ENCODE measurements around the gene CACNA2D3.

CACNA2D3 gene

DNA sequence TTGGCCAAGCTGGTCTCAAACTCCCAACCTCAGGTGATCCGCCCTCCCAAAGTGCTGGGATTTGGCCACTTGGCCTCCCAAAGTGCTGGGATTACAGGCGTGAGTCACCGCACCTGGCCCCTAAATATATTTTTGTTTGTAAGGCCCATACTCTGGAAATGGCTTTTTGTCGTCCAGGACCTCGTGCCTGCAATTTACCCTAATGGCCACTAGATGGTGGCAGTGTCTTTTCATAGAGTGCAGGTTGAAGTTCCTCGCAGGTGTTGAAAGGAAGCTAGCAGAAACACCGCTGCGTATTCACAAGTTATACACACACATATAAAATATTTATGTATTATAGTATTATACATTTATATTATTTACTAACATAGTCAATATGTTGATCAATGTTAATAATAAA, 708.3 kb downstream of the CACNA2D3 start:
- DNase-seq: no peak

DNA sequence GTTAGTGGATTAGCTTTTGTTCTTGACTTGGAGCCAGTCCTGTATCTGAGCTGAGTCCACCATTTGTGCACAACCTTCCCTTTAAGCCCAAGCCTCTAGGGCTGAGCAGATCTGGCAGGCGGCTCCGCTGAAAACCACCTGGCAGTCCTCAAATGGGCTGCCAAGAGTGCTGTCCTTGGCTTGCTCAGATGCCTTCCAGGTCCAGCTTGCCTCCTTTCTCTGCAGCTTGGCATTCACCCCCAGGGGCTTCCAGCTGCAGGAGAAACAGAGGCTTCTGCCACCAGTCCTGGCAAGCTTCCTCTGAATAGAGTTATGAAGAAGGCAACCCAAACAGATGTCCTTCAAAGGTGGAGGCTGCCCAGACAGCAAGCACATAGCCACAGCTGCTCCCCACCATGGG, 708.8 kb downstream of the CACNA2D3 start:
- DNase-seq: no peak

DNA sequence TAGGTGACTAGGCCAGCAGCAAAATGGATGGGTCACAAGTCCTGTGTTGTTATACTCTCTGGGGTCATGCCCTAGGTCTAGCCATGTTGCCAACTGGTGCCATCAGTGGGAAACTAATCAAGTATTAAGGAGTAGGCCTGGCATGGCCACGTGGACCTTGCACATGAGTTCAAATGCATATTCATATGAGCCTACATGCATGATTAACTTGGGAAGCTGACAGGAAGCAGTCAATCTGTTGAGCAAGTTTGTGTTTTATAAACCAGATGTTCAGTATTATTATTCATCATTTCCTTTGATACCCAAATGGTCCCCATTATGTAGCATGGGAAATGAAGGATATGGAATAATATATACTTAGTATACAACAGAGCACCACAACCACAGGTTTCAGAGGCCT, 710.5 kb downstream of the CACNA2D3 start:
- no peak for DNase-seq

DNA sequence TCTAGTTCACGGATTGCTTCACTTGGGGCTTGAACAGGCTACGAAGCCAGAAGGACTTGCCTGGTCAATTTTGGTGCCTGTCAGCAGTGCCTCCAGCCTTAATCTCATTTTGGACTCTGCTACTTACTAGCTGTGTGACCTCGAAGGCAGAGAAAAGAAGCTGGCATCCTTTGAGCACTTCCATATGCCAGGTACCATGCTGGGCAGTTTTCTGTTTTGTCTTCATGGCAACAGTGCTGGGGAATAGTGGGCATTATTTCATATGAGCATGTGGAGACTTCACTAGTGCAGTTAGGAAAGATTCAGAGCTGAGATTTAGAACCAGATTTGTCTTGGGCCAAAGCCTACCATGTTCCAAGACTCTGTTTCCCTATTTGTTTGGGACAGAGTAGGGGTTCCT, 713.3 kb downstream of the CACNA2D3 start:
- DNase-seq: no peak

DNA sequence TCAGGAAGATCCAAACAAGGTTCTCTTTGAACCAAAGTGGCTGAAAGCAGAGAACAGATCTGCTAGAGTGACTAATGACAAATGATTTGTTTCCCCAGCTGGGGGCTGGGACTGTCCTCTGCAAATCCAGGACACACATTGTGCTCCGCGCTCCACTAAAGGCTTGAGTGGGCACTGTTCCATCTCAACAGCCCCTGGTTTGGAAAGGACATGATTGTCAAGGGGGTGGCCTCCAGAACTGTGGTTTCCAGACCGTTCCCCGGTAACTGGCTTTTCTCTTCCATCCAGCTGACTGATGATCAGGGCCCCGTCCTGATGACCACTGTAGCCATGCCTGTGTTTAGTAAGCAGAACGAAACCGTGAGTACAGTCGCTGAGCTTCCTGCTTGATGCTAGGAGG, 714.5 kb downstream of the CACNA2D3 start:
- no peak for DNase-seq

DNA sequence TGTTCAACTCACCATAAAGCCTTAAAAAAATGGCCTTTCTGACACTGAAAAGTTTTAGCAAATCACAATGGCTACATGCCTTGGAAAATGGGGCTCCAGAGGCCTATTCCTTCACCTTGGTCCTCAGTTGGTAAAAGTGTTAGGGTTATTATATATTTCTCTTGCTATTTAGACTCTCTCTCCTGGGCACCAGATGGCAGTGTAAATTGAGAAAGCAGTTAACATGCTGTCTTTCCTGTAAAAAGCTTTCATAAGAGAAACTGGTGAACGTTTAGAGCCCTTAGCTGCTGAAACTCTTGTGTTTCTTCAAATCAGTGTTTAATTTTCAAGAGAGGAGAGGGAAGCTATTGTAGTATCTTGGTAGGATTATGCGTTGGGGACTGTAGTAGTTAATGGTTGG, 715.6 kb downstream of the CACNA2D3 start:
- DNase-seq: no peak

DNA sequence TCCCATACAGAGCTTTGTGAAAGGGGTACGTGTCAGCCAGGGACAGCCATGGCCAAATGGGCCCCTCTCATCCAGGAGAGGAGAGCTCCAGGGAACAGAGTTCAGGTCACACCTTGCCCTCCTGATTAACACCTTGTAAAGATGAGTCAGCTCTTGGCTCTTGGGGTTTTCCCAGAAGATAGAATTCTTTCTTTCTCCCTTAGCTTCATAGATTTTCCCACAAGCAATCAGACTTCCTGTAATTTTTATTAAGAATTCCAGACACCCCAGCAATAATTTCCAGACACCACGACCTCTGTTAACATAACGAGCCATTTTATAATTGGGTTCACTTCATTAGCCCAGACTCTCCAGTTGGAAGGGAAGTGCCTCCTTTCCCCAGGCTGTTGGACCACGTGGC, 719.1 kb downstream of the CACNA2D3 start:
- no peak for DNase-seq

DNA sequence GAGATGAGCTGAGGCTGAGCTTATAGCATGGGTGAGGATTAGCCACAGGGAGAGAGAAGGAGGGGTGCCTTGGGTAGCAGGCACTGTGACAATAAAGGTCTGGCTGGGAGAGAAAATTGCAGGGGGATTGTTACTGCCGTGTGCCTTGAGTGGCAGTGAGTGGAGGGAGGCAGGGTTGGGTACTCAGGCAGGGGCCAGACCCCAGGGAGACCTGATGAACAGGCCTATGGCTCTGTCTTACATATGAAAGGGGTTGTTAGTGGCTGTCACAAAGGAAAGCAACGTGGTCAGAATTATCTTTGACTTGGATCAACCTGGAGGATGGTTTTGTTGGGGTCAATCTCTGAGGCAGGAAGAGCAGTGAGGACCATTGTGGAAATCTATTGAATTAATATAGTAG, 721.0 kb downstream of the CACNA2D3 start:
- no peak for DNase-seq

DNA sequence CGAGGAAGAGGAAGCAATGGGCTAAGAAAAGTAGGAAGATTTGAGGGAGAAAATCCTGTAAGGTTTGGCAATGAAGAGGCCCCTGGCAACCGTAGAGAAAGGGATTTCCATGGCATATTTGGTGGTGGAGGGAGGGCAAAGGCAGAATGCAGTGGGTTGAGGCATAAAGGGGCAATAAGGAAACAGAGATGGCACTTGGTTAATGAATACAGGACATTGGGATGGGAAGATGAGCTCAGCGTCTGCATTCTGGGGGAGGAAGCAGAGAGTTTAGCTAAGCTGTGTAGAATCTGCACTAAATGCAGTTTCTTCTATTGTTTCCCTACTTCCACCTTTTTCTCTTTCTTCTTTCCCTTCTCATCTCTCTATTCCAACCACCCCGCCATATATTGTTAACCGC, 721.9 kb downstream of the CACNA2D3 start:
- DNase-seq: no peak

DNA sequence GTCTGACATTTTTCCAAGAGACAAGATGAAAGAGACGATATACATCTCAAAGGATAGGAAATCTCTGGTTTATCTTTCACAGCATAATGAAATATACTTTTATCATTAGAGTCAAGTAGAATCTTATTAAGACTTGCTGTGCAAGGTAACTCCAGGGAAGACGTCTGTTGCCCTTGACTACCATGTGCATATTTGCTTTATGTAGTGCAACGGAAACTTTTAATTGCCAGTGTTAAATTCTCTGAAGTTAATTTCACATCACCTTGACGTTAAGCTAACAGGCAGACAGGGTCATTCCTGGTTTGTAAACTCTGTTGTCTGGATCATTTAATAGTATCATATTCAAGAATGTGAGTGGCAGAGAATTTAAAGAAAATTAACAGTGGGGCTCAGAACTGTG, 722.7 kb downstream of the CACNA2D3 start:
- no peak for DNase-seq

DNA sequence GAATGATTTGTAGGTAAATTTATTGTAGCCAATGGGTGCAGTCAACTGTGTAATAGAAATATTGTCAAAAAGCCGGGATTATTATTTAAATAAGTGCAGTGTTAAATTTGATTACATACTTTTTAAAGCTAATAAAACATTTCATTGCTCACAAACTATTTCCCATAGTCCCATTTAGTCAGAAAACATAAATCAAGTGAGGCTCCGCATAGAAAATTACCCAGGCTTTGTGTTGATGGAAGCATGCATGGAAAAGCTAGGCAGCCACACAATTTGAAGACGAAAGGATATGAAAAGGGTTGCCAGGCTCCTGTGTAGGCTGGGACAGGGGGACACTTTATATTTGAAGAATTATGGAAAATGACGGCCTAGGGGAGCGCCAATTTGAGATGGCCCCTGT, 723.2 kb downstream of the CACNA2D3 start:
- DNase-seq: no peak

DNA sequence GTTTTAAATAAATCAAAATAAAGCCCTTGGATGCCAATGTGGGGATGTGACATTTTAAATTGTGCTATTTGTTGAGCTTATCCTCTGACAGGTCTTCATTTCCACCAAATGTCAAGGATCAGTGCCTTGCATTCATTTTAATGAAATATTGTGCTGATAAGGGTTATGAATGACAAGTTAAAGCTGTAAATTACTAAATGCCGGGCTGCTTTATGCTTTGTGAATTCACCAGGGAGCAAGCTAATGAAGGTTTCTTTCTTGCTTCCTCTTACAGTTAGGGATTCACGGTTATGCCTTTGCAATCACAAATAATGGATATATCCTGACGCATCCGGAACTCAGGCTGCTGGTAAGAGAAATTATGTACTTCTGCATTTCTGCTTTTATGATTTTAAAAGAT, 723.8 kb downstream of the CACNA2D3 start:
- DNase-seq: no peak

DNA sequence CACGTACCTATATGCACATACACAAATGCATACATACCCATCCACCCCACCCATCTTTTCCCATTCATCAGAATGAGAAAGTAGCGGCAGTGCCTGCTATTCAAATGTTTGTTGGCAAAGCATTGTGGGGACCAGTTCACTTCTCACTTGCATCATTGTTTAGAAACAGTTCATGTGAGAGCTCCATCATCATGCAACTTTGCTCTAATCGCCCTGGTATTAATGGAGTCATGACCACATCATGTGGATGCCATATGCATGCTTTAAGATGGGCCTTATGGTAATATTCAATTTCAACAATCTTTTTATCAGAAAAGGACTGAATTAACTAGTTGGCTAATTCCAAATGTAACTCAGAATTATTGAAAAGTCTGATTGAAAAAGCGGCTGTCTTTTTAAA, 725.0 kb downstream of the CACNA2D3 start:
- no peak for DNase-seq

DNA sequence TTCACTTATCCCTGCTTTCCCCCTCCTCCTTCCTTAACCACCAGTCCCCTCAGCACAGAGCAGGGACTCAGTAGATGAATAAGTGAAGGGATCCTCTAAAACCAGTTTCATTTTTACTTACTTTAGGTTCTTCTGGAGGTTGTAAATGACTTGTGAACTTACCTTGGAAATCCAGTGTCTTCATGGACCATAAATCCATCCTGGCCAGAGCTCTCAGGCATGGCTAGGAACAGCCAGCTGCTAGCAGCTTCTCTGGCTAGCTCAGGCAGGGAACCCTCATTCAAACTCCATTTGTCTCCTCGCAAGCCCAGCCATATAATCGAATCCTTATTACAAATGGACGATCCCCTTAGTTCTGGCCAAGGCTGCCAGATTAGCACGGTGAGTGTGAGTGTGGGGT, 727.0 kb downstream of the CACNA2D3 start:
- no peak for DNase-seq

DNA sequence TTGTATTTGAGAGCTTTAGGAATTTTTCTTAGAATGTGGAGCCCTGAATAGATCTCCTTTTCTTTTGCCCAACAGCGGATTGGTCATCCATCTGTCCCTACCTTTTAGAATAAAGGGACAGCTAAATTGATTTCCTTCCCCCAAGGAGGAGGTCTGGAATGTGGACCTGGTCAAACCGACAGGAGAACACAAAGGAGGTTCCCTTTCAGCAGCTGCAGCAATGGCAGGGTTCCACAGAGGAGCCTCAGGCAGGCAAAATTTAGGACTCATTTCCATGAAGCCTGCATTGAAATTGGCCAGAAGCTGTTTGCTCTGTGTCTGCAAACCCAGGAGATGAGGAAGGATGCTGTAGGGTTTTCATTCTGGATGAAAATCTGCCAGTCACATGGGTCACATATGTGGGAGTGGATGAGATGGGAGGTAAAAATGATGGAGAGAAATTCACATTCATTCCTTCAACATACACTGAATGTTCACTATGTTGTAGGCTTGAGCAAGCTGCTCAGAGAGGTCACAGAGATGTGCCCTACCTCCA, 728.2 kb downstream of the CACNA2D3 start:
- DNase-seq: no peak

DNA sequence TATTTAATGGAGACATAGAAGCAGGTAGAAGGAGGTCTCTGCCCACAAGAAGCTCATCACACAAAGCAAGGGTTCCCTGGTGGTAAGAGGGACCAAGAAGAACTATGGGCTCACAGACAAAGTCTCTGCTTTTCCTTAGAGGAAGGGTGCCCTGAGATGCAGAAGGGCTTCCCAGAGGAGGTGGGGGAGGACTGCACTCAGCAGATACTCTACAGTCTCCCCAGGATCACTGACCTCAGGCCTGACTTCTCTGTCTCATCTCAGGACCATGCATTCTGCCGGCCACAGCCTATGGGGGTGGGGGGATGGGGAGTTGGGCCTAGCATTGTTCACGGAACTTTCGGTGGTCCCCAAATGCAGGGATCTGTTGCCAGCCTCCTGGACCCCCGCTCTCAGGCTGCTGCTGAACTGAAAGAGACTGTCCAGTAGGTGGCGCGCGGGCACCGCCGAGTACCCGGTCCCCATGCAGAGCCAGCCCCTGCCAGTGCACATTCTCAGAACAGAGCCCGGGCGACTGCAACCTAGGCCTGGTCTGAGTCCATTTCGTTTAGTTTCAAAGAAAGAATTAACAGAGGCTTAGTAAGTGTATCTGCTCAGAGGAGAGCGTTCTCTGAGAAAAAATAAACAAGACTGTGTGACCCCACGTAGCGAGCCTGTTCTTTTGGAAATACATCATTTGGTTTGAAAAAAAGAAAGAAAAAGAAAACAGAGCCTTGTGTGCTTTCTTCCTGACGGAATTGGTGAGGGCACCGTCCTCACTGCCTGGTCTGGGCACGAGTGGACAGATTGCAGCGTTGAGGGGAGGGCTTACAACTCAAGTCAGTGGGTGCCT, 731.4 kb downstream of the CACNA2D3 start:
- DNase-seq: peak; percentile 9

DNA sequence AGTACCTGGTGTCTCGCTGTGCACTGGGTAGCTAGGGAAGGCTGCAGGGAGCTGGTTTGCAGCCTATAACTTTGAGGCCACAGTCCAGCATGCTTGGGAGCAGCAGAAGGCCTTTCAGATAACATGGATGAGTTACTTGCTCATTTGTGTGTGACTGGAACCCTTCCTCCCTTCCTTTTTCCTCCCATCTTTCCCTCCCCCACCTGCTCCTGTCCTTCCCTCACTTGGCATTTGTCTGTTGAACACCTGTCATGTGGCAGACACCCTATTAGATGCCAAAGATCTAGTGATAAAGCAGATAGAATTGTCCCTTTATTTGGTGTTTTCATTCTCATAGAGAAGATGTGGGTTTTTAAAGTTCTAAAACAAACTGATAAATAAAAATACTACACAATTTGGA, 733.9 kb downstream of the CACNA2D3 start:
- no peak for DNase-seq

DNA sequence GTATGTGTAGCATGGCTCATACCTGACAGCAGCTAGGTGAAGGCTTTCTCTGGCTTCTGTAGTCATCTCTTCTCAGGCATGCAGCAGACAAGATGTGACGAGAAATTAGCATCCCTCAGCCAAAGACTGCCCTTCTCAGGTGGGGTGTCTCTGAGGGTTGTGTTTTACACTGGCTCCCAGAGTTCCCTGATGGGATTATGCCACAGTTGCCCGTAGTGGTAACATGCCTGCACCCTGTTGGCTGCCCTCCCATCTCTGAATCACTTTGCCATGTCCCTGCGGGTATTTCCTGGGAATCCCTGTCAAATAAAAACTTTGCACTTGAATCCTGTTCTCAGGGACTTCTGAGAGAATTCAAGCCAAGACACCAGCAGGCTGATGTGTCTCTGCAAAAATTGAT, 735.0 kb downstream of the CACNA2D3 start:
- no peak for DNase-seq

DNA sequence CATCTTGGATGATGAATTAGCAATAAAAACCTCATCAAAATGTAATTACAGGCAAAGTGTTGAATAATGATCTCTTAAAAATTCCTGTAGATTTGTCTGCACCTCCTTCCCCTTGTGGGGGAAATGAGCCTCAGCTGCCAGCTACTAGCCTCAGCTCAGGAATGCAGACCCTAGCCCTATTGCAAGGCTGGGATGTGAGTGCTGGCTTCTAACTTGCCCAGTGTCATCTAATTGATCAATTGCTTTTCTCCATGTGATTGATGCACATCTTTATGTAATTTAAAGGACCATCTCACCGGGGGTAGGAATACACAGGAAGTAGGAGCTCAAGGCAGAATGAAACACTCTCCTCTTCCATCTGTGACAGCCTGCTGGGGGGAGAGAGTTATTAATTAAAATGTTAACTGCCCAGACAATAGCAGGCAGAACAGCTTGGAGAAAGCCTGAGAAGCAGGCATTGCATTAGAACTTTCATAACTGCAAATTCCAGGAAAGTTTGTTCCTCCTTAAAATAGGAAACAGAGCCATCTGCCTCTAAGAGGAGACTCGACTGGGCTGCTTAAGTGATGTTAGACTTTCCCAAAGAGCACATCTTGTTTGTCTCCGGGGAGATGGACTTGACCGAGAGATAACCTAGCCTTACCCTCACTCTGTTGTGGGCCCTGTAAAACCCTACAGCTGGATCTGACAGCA, 735.9 kb downstream of the CACNA2D3 start:
- no peak for DNase-seq

DNA sequence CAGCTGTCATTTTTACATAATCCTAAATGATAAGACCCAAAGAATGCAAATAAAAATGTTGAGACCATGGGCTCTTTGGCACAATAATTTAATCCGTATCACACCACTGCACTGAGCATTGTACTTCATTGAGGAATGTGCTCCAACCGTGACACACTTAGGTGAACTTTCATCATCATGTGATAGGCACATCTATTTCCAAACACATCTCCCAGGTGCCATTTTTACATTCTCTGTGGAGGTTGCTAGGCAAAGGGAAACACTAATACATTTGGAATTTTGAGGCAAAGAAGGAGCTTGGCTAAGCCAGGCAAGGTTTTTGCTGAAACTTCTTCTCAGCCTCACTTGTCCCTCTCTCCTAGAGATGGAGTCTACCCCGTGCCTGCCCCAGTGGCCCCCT, 736.8 kb downstream of the CACNA2D3 start:
- no peak for DNase-seq

DNA sequence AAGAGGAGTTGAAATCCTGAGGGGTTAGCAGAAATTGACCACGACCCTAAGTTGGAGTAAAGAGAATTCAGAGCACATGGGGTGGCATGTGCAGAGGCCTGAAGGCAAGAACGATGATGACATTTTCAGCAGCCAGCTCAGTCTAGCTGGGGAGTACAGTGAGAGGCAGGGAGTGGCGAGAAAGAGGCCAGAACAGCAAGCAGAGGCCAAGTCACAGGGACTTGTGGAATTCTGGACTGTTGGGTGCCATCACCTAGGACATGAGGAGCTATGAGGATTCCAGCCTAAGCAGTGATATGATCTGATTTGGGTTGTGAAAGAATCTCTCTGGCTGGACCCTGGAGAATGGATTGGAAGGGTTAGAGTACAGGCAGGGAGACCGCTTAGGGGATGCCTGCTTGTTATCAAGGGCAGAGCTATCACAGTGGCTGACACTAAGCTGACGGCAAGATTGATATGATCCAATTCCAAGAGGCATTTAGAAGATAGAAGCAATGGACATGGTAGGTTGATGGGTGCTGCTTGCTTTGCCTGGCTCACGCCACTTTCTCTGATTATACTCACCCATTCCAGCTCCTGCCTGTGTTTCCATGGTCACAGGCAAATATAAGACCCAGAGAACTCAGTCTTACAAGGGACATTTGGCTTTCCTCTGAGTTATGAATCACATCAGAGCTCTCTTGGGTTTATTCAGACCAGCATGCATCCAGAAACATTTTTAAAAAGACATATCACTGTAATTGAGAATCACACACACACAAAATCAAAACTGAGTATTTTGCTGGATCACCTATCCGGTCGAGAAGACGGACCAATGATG, 739.1 kb downstream of the CACNA2D3 start:
- DNase-seq: no peak

DNA sequence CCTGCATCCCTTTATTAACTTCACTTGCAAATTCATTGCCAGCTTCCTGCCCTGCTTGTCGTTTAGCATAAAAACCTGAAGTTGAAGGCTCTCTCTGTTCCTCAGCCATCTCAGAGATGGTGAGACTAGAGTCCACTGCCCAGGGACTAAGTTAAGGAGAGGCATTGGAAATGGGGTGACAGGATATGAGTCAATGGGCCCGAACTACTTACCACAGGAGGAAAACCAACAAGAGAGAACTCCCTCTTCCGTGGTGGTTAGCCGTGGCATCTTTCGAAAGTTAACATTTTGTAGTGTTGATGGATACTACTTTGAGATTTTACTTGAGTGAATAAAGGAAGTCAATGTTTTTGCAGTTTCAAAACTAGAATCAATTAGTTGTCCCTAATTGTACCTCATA, 740.2 kb downstream of the CACNA2D3 start:
- DNase-seq: no peak

DNA sequence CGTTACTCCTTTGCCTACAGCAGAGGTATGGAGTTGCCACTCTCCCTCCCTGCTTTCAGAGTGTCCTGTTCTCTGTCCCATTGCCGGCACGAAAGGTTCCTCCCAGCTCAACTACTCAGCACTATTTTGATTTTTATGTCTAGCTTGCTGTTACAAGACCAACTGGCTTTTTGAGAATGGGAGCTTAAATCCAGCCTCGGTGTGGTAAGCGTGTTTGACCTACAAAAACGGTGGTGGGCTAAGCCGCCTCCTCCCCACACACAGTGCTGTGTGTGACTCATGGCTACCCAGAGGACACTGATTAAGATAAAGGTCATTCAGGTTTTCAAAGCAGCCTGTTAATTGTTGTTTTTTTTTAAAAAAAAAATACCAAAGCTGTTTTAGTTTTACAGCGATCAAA, 741.0 kb downstream of the CACNA2D3 start:
- no peak for DNase-seq

DNA sequence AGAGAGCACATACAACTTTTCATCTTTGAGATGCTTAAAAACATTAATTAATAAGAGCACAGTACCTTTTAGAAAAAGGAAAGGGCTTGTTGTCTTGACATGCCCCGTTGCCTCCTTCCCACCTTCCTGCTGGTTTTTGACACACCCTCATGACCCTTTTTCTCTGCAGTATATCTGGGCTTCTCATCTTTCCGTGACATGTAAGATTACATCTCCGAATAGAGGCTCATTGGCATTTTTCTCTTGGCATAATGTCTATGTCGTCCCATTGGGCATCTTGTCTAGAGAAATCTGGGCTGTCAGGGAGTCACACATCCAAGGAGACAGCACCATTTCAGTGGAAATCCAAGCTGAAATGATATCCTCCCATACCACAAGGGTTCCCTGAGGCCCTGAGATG, 741.4 kb downstream of the CACNA2D3 start:
- DNase-seq: no peak
